Spleen (tissue), 11 donors: ENCODE results near the gene RBMS3. TPM values are rescaled to one million over a fixed set of nuclear protein-coding genes. Genes with fewer than 3 reads are reported as not detected.

Experiments
- DNase-seq: peaks from one replicate; pipeline ENCODE4 v3.0.0-alpha.2; 2020
- H3K27ac ChIP-seq, 8 donors: fragments of 200-600 bp; sonication (generic) in 7 of 8; 1 replicate in 4 of 8; 2 replicates in 4 of 8; pipeline versions ENCODE4 v1.5.0 to v1.8.0; 2016 to 2021; ENCODE audit warnings: inconsistent platforms in 4 of 8, mild to moderate bottlenecking in 4 of 8, moderate library complexity in 1 of 8
- H3K27me3 ChIP-seq, 7 donors: fragments of 200-600 bp; sonication (generic) in 6 of 7; replicated peaks in 1 of 7; 1 replicate in 4 of 7; 2 replicates in 3 of 7; pipeline versions ENCODE4 v1.5.0 to v1.8.0; 2016 to 2021; ENCODE audit warnings: inconsistent platforms in 3 of 7, mild to moderate bottlenecking in 1 of 7
- H3K36me3 ChIP-seq, 6 donors: fragments of 200-600 bp; sonication (generic) in 5 of 6; 1 replicate in 4 of 6; 2 replicates in 2 of 6; pipeline versions ENCODE4 v1.5.0 to v1.8.0; 2016 to 2021; ENCODE audit warnings: inconsistent platforms in 2 of 6
- H3K4me1 ChIP-seq, 6 donors: fragments of 200-600 bp; sonication (generic) in 5 of 6; 1 replicate in 3 of 6; 2 replicates in 3 of 6; pipeline versions ENCODE4 v1.5.0 to v1.8.0; 2016 to 2021; ENCODE audit warnings: inconsistent platforms in 3 of 6
- H3K4me3 ChIP-seq, 8 donors: fragments of 200-600 bp; sonication (generic) in 7 of 8; 1 replicate in 4 of 8; 2 replicates in 4 of 8; pipeline versions ENCODE4 v1.5.0 to v1.8.0; 2016 to 2021; ENCODE audit warnings: inconsistent platforms in 4 of 8, mild to moderate bottlenecking in 4 of 8, moderate library complexity in 2 of 8
- H3K9me3 ChIP-seq, 8 donors: fragments of 200-600 bp; sonication (generic) in 7 of 8; 1 replicate in 4 of 8; 2 replicates in 4 of 8; pipeline versions ENCODE4 v1.5.0 to v1.8.0; 2016 to 2021; ENCODE audit warnings: inconsistent platforms in 4 of 8
- POLR2A ChIP-seq, 3 donors: fragments of 450-650 bp; IDR thresholded peaks; one replicate each; pipeline ENCODE4 v1.5.1; 2017; ENCODE audit warnings: antibody characterized with exemption in 3 of 3, mild to moderate bottlenecking in 1 of 3
- POLR2AphosphoS5 ChIP-seq, 3 donors: sonication (generic); formaldehyde crosslinking; IDR thresholded peaks; one replicate each; pipeline ENCODE4 v1.5.1; 2017; ENCODE audit warnings: antibody characterized with exemption in 3 of 3
- WGBS, 5 donors: extraction: QIAGEN DNeasy Blood & Tissue Kit in 3 of 5; methylation state at CpG; one replicate each; pipeline versions ENCODE4 v1.1.5 to v1.1.7; 2013 to 2018; 5-methylcytosine and 5-hydroxymethylcytosine counted together
- intact Hi-C: fragments of 100-400 bp; cut with DNase I; formaldehyde crosslinking; loops from one replicate; pipeline ENCODE4 v1.15.0; 2023; ENCODE audit warnings: low total_unique reads
- polyA plus RNA-seq, 3 donors: library from polyadenylated mRNA; stranded (reverse); fragments of 200-250 nt; gene quantifications; one replicate each; pipeline ENCODE4 v1.2.1, GENCODE V29; 2013
- total RNA-seq, 7 donors: library from RNA; depleted of rRNA in 3 of 7; stranded (reverse); fragments of >200 nt in 3 of 7; fragmentation: NEBNext Ultra II Directional in 4 of 7; extraction: Animal tissue kit (Norgen Biotek cat#: 25700) in 4 of 7; gene quantifications; one replicate each; pipeline versions ENCODE4 v1.1.0 to v1.2.1, GENCODE V29; 2016 to 2021
- TF ChIP-seq, protein P1 (sequence below), 11 experiments: fragments of 200-600 bp in 7 of 11; fragments of 450-650 bp in 4 of 11; sonication (generic) in 4 of 11; IDR thresholded peaks in 8 of 11; conservative IDR thresholded peaks in 3 of 11; 1 replicate in 7 of 11; 2 replicates in 4 of 11; pipeline versions ENCODE4 v1.4.0 to v1.8.0; 2016 to 2021; ENCODE audit warnings: antibody characterized with exemption in 11 of 11, inconsistent platforms in 4 of 11, mild to moderate bottlenecking in 1 of 11
- donor health status: healthy with polysubstance abuse.
- donor health status: DM: no; HTN: no; CAD: no; lungs with moderate emphysema.
- donor health status: DM: no; HTN: no; CAD: no.
- donor health status: Bipolar disorder and iron deficiency.
- donor health status: healthy.
- donor health status: DM: no; HTN: no; CAD: no.
- donor health status: DM: yes; HTN: yes; CAD: no.

RBMS3 gene
- total and polyA plus RNA-seq, 10 donors = 2.6 to 81.9 (median 52.5) TPM

DNA sequence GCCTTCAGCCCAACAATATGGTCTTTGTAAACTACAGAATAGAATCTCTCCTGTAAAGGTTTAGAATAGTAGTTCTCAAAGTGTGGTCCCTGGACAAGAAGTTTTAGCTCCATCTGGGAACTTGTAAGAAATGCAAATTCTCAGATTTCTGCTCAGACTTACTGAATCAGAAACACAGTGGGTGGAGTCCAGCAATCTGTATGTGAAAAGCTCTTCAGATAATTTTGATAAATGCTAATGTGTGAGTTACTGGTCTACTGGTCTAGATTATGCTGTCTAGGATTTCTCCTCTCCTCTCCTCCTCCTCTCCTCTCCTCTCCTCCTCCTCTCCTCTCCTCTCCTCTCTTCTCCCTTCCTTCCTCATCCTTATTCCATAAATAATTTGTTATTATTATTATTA lies 57.5 kb downstream of the RBMS3 start:
- DNase-seq = no peak
- H3K4me3 ChIP-seq = no peak overlapping the region
- TF ChIP-seq, protein P1, sequence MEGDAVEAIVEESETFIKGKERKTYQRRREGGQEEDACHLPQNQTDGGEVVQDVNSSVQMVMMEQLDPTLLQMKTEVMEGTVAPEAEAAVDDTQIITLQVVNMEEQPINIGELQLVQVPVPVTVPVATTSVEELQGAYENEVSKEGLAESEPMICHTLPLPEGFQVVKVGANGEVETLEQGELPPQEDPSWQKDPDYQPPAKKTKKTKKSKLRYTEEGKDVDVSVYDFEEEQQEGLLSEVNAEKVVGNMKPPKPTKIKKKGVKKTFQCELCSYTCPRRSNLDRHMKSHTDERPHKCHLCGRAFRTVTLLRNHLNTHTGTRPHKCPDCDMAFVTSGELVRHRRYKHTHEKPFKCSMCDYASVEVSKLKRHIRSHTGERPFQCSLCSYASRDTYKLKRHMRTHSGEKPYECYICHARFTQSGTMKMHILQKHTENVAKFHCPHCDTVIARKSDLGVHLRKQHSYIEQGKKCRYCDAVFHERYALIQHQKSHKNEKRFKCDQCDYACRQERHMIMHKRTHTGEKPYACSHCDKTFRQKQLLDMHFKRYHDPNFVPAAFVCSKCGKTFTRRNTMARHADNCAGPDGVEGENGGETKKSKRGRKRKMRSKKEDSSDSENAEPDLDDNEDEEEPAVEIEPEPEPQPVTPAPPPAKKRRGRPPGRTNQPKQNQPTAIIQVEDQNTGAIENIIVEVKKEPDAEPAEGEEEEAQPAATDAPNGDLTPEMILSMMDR (IDR thresholded peaks at IDR 0.05 in 8 of 11, conservative IDR thresholded peaks at IDR 0.05 in 3 of 11) = no peak
- TF ChIP-seq POLR2AphosphoS5 (IDR thresholded peaks at IDR 0.05) = no peak
- no peak for TF ChIP-seq POLR2A (IDR thresholded peaks at IDR 0.05)
- H3K4me1 ChIP-seq = peaks cover 3 to 25% (median 8%) of the 10 kb centered on the region in 6 donors
- intact Hi-C loops = no loop called here
- H3K36me3 ChIP-seq = no peaks in the 10 kb centered on the region
- no peaks in the 10 kb centered on the region for H3K9me3 ChIP-seq
- H3K27me3 ChIP-seq = no peaks in the 10 kb centered on the region
- no peak overlapping the region for H3K27ac ChIP-seq

DNA sequence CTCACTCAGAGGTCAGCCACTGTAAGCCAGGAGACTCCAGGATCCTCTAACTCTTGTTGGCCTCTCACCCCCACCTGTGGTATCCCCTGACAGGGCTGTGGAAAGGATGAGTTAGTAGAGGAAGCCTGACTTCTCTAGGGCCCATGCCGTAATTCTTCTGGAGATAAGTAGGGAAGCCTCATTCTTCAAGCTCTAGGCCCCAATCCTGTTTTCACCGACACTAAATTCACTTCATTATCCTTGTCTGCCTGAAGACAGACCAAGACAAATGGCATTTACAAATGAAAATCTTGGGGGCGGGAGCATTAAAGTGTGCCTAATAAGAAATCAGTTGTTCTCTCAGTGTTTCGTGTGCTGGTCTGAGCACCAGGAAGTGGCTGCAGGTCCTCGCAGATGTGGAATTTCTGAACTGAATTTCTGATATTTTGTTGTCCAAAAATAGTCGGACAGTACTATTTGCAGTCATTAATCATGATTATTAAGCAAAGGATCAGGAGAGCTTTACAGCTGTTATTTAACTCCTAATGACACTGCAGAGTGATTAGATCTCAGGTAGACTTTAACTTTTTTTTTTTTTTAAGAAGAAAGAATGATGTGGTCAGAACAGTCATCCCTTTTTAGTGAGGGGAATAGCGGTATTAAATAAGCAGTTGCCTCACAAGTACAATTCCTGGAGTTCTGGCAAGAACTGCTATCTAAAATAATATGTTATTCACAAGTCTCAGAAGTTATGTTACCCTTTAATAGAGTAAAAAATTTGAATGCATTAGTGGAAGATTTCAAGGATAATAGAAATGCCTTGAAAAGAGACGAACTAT lies 58.4 kb downstream of the RBMS3 start:
- Histone ChIP-seq H3K9me3 (no peaks in the 10 kb centered on the region), H3K4me3 (no peak overlapping the region), H3K27me3 (no peaks in the 10 kb centered on the region), H3K4me1 (peaks cover 3 to 25% (median 8%) of the 10 kb centered on the region in 6 donors), H3K36me3 (no peaks in the 10 kb centered on the region), H3K27ac (no peak overlapping the region)
- DNase-seq = no peak
- intact Hi-C loops = no loop called here
- WGBS, 5 donors = 67 to 87% (median 81%) methylated on average over 8 of the region's 8 CpGs
- TF ChIP-seq POLR2A (IDR thresholded peaks at IDR 0.05) (no peak), POLR2AphosphoS5 (IDR thresholded peaks at IDR 0.05) (no peak)
- TF ChIP-seq, protein P1 (IDR thresholded peaks at IDR 0.05 in 8 of 11, conservative IDR thresholded peaks at IDR 0.05 in 3 of 11) = no peak

DNA sequence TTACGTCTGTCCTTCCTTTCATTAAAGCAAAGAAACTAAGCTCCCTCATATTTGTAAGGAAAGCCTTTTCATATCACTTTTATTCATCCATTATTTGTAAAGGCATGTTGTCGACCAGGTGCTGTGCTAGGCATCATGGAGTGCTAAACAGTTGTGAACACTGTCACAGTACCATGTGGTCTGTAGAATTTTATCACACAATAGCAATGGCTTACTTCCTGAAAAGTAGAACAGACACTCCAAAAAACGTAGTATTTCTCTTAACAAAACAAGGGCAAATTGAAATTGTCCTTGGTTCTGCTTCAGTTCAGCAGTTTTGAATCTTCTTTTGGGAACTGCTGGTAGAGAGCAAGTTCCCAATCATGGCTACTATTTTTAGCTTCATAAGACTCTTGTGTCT lies 63.3 kb downstream of the RBMS3 start:
- H3K4me3 ChIP-seq = no peak overlapping the region
- H3K36me3 ChIP-seq = no peaks in the 10 kb centered on the region
- TF ChIP-seq POLR2A (IDR thresholded peaks at IDR 0.05) (no peak), POLR2AphosphoS5 (IDR thresholded peaks at IDR 0.05) (no peak)
- TF ChIP-seq, protein P1 (IDR thresholded peaks at IDR 0.05 in 8 of 11, conservative IDR thresholded peaks at IDR 0.05 in 3 of 11) = no peak
- 57 to 77% (median 69%) methylated on average over 3 of the region's 3 CpGs for WGBS, 5 donors
- H3K4me1 ChIP-seq = peaks cover 0 to 10% (median 0%) of the 10 kb centered on the region in 6 donors
- H3K9me3 ChIP-seq = no peaks in the 10 kb centered on the region
- intact Hi-C loops = no loop called here
- H3K27ac ChIP-seq = peak overlapping the region in 3 of 8 donors; percentile 13 to 46 (median 17)
- no peaks in the 10 kb centered on the region for H3K27me3 ChIP-seq
- no peak for DNase-seq

DNA sequence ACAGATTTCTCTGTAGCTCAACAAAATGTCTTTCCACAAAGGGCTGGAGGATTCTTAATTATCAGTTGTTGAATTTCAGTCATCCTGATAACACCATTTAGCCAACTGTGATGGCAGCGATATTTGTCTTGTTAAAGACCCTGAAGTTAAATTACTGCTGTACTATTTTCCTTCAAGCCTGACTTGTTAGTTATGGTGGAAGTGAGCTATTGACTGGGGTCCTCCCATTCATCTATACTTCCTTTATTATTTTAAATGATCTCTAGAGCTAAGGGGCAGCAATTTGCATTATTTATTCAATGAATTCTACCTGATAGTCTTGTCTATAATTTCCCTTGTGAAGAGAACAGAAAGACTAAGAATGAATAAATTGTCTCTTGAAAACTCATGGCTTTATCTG lies 64.1 kb downstream of the RBMS3 start:
- no peaks in the 10 kb centered on the region for H3K27me3 ChIP-seq
- H3K9me3 ChIP-seq = no peaks in the 10 kb centered on the region
- no peak for DNase-seq
- no peak overlapping the region for H3K4me3 ChIP-seq
- 82 to 96% (median 87%) methylated on average over 1 of the region's 1 CpG for WGBS, 5 donors
- peaks cover 0 to 10% (median 0%) of the 10 kb centered on the region in 6 donors for H3K4me1 ChIP-seq
- H3K27ac ChIP-seq = peak overlapping the region in 2 of 8 donors; percentile 17 to 46
- intact Hi-C loops = no loop called here
- TF ChIP-seq POLR2A (IDR thresholded peaks at IDR 0.05) (no peak), POLR2AphosphoS5 (IDR thresholded peaks at IDR 0.05) (no peak)
- TF ChIP-seq, protein P1 (IDR thresholded peaks at IDR 0.05 in 8 of 11, conservative IDR thresholded peaks at IDR 0.05 in 3 of 11) = no peak
- H3K36me3 ChIP-seq = no peaks in the 10 kb centered on the region
